ENCODE results near the gene HBS1L. TPM values are rescaled to one million over a fixed set of nuclear protein-coding genes. Genes with fewer than 3 reads are reported as not detected.

HBS1L gene
- total and polyA plus RNA-seq, 4 donors: 32.7 to 89.0 (median 52.2) TPM

- H3K4me3 ChIP-seq (ENCODE audit: low read depth in 1 of 3, low read length in 3 of 3): no peak overlapping the region
- WGBS: 37% methylated on average over 3 of the region's 3 CpGs
- no peaks in the 10 kb centered on the region for H3K9me3 ChIP-seq (ENCODE audit: control insufficient read depth in 4 of 4, low read length in 3 of 4)
- H3K27ac ChIP-seq (ENCODE audit: low read depth in 1 of 2, low read length in 2 of 2): no peak overlapping the region
- no peaks in the 10 kb centered on the region for H3K27me3 ChIP-seq (ENCODE audit: control insufficient read depth in 4 of 4, insufficient read depth in 4 of 4, low read length in 3 of 4)
- H3K4me1 ChIP-seq (ENCODE audit: control insufficient read depth in 4 of 4, insufficient read depth in 4 of 4, low read length in 3 of 4): peaks cover 0 to 29% (median 21%) of the 10 kb centered on the region in 4 donors
- no peak for DNase-seq (ENCODE audit: low spot score)
- TF ChIP-seq JUND (IDR thresholded peaks at IDR 0.05) (no peak), EGR1 (IDR thresholded peaks at IDR 0.05; ENCODE audit: low read depth in 2 of 2) (no peak), HNF4A (conservative IDR thresholded peaks at IDR 0.05) (no peak), GABPA (IDR thresholded peaks at IDR 0.05 in 1 of 2, conservative IDR thresholded peaks at IDR 0.05 in 1 of 2) (no peak), FOXA1 (IDR thresholded peaks at IDR 0.05) (no peak), NR2F2 (IDR thresholded peaks at IDR 0.05) (no peak), ZBTB33 (IDR thresholded peaks at IDR 0.05) (no peak), REST (IDR thresholded peaks at IDR 0.05) (no peak), FOXA2 (IDR thresholded peaks at IDR 0.05) (no peak), TAF1 (conservative IDR thresholded peaks at IDR 0.05) (no peak), SP1 (IDR thresholded peaks at IDR 0.05) (no peak), RXRA (IDR thresholded peaks at IDR 0.05) (no peak), RAD21 (IDR thresholded peaks at IDR 0.05) (no peak), YY1 (IDR thresholded peaks at IDR 0.05) (no peak), HNF4G (IDR thresholded peaks at IDR 0.05) (no peak)
- TF ChIP-seq, protein P1, sequence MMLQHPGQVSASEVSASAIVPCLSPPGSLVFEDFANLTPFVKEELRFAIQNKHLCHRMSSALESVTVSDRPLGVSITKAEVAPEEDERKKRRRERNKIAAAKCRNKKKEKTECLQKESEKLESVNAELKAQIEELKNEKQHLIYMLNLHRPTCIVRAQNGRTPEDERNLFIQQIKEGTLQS (IDR thresholded peaks at IDR 0.05): no peak
- TF ChIP-seq, protein P2, sequence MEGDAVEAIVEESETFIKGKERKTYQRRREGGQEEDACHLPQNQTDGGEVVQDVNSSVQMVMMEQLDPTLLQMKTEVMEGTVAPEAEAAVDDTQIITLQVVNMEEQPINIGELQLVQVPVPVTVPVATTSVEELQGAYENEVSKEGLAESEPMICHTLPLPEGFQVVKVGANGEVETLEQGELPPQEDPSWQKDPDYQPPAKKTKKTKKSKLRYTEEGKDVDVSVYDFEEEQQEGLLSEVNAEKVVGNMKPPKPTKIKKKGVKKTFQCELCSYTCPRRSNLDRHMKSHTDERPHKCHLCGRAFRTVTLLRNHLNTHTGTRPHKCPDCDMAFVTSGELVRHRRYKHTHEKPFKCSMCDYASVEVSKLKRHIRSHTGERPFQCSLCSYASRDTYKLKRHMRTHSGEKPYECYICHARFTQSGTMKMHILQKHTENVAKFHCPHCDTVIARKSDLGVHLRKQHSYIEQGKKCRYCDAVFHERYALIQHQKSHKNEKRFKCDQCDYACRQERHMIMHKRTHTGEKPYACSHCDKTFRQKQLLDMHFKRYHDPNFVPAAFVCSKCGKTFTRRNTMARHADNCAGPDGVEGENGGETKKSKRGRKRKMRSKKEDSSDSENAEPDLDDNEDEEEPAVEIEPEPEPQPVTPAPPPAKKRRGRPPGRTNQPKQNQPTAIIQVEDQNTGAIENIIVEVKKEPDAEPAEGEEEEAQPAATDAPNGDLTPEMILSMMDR (IDR thresholded peaks at IDR 0.05; ENCODE audit: low read depth, low read length, missing input control): no peak
- TF ChIP-seq, protein P3, sequence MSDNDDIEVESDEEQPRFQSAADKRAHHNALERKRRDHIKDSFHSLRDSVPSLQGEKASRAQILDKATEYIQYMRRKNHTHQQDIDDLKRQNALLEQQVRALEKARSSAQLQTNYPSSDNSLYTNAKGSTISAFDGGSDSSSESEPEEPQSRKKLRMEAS (IDR thresholded peaks at IDR 0.05): no peak
- H3K9ac ChIP-seq (ENCODE audit: low read depth in 1 of 2, low read length in 2 of 2): no peak overlapping the region
- H3K36me3 ChIP-seq (ENCODE audit: control insufficient read depth in 4 of 4, insufficient read depth in 3 of 4, low read depth in 1 of 4, low read length in 3 of 4): peaks cover 0 to 14% (median 3%) of the 10 kb centered on the region in 4 donors
Measured at GRCh38 chr6:135033238-135033637, 21.4 kb downstream of the HBS1L start.

Data from liver (tissue), 9 donors.